ENCODE results near the gene RIBC2. TPM values are rescaled to one million over a fixed set of nuclear protein-coding genes. Genes with fewer than 3 reads are reported as not detected.

Gene RIBC2
- total and polyA plus RNA-seq, 2 of the 13 experiments (the other 11 are each of a cell fraction or from before 2014, with no cell fraction given), result 0.55 TPM; not detected in 1

- Histone ChIP-seq H2AFZ (ENCODE audit: low read length) (no peak overlapping the region), H3K36me3 (replicated peaks in 1 of 2; ENCODE audit: control insufficient read depth in 1 of 2, insufficient read depth in 2 of 2, low read length in 2 of 2) (no peaks in the 10 kb centered on the region), H3K27me3 (ENCODE audit: control insufficient read depth in 1 of 2, insufficient read depth in 2 of 2, low read length in 2 of 2) (no peaks in the 10 kb centered on the region), H3K9me3 (ENCODE audit: low read length) (no peaks in the 10 kb centered on the region), H3K27ac (ENCODE audit: extremely low read length, insufficient read depth, low read length) (no peak overlapping the region), H4K20me1 (ENCODE audit: insufficient read depth, low read length) (no peaks in the 10 kb centered on the region), H3K4me3 (replicated peaks in 1 of 3; ENCODE audit: insufficient read depth in 1 of 3, low read depth in 2 of 3, low read length in 3 of 3) (no peak overlapping the region), H3K9ac (ENCODE audit: insufficient read depth, low read depth, low read length) (no peak overlapping the region), H3K4me2 (ENCODE audit: low read depth, low read length) (no peak overlapping the region), H3K79me2 (ENCODE audit: insufficient read depth, low read length) (no peaks in the 10 kb centered on the region), H3K4me1 (ENCODE audit: insufficient read depth, low read length) (peaks cover 16% of the 10 kb centered on the region; the same call in 1 of the 2 replicates)
- intact Hi-C loops (cut with micrococcal nuclease; ENCODE audit: unreplicated experiment), result no loop called here
- CTCF ChIA-PET (ENCODE audit: low intra/inter-chr PET ratio, low total read pairs), result no interaction called here
- 39% methylated on average over 3 of the region's 3 CpGs for WGBS (ENCODE audit: low lambda C conversion rate)
- POLR2A ChIA-PET, result no interaction called here
- no peak for FAIRE-seq
- TF ChIP-seq ZBTB7A (CRISPR knock-in tag; IDR thresholded peaks at IDR 0.05), result no peak
- TF ChIP-seq, protein P1, sequence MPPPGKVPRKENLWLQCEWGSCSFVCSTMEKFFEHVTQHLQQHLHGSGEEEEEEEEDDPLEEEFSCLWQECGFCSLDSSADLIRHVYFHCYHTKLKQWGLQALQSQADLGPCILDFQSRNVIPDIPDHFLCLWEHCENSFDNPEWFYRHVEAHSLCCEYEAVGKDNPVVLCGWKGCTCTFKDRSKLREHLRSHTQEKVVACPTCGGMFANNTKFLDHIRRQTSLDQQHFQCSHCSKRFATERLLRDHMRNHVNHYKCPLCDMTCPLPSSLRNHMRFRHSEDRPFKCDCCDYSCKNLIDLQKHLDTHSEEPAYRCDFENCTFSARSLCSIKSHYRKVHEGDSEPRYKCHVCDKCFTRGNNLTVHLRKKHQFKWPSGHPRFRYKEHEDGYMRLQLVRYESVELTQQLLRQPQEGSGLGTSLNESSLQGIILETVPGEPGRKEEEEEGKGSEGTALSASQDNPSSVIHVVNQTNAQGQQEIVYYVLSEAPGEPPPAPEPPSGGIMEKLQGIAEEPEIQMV (CRISPR knock-in tag; IDR thresholded peaks at IDR 0.05; ENCODE audit: low read depth), result no peak
- TF ChIP-seq, protein P2, sequence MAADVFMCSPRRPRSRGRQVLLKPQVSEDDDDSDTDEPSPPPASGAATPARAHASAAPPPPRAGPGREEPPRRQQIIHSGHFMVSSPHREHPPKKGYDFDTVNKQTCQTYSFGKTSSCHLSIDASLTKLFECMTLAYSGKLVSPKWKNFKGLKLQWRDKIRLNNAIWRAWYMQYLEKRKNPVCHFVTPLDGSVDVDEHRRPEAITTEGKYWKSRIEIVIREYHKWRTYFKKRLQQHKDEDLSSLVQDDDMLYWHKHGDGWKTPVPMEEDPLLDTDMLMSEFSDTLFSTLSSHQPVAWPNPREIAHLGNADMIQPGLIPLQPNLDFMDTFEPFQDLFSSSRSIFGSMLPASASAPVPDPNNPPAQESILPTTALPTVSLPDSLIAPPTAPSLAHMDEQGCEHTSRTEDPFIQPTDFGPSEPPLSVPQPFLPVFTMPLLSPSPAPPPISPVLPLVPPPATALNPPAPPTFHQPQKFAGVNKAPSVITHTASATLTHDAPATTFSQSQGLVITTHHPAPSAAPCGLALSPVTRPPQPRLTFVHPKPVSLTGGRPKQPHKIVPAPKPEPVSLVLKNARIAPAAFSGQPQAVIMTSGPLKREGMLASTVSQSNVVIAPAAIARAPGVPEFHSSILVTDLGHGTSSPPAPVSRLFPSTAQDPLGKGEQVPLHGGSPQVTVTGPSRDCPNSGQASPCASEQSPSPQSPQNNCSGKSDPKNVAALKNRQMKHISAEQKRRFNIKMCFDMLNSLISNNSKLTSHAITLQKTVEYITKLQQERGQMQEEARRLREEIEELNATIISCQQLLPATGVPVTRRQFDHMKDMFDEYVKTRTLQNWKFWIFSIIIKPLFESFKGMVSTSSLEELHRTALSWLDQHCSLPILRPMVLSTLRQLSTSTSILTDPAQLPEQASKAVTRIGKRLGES (CRISPR knock-in tag; IDR thresholded peaks at IDR 0.05; ENCODE audit: borderline replicate concordance), result no peak
- no peak for TF ChIP-seq NFKB2 (CRISPR knock-in tag; IDR thresholded peaks at IDR 0.05; ENCODE audit: borderline replicate concordance)
- no peak for TF ChIP-seq RFXANK (CRISPR knock-in tag; IDR thresholded peaks at IDR 0.05)
- TF ChIP-seq CHD4 (IDR thresholded peaks at IDR 0.05; ENCODE audit: borderline replicate concordance, low read length), result no peak
- TF ChIP-seq ZNF615 (CRISPR knock-in tag; IDR thresholded peaks at IDR 0.05; ENCODE audit: borderline replicate concordance), result no peak
- TF ChIP-seq ZSCAN12 (CRISPR knock-in tag; IDR thresholded peaks at IDR 0.05), result no peak
- no peak for TF ChIP-seq SCMH1 (CRISPR knock-in tag; IDR thresholded peaks at IDR 0.05; ENCODE audit: borderline replicate concordance)
- TF ChIP-seq HDAC6 (IDR thresholded peaks at IDR 0.05; ENCODE audit: low read depth, low read length), result no peak
- no TSS peak for BruUV-seq (replicated peaks)
- no peak for ATAC-seq
- no peak for DNase-seq (ENCODE audit: low spot score)
- in situ Hi-C loops (cut with HindIII; ENCODE audit: extremely low pct_ligation_motif_present, low pct_unique_long_range_greater_than_20kb), result no loop called here
Observed at GRCh38 chr22:45465633-45466032, 52.1 kb downstream of the RIBC2 start.

Measured in HepG2 (cell line).